GM12865 (cell line): ENCODE measurements around the gene B4GALT4.
A peak's percentile ranks its signal among the peaks of the same experiment; 100 is the strongest.
"Not testable (repeated sequence)": the region's sequence is repeated elsewhere in the genome, so short reads cannot be mapped to it uniquely, and the experiment has no call there.

Source experiments
- DNase-seq: peaks from one replicate; pipeline ENCODE4 v3.0.0; 2010; ENCODE audit warnings: low read depth
- H3K4me3 ChIP-seq: 2 replicates; pipeline ENCODE4 v1.5.1; 2011; ENCODE audit warnings: mild to moderate bottlenecking, low read depth, low read length, control low read depth
- TF ChIP-seq, protein P1 (sequence below): IDR thresholded peaks from 2 replicates; pipeline ENCODE4 v1.5.1; 2011; ENCODE audit warnings: low read length, control low read depth, low read depth, inconsistent platforms; ENCODE audit not compliant: insufficient read depth; ENCODE audit errors: missing control alignments

Gene B4GALT4

DNA sequence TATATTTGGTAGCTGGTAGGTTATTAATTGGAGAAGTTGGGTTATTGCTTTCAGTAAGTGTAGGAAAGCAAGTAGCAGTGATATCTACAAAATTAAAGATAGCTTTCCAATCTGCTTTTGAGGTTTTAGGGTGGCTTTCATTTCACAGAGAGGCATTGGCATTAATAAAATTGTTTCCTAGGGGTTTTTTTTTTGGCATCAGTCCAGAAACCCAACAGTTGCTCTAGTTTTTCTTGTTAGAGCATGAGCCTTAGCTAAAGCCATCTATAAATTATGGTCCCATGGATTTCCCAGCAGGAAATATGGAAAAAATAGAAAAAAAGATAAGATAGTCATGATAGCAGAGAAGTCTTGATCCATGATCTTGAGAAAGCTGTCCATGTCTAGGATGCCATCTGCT lies 3.0 kb upstream of the B4GALT4 start:
- no peak for DNase-seq
- no peak overlapping the region for H3K4me3 ChIP-seq
- TF ChIP-seq, protein P1, sequence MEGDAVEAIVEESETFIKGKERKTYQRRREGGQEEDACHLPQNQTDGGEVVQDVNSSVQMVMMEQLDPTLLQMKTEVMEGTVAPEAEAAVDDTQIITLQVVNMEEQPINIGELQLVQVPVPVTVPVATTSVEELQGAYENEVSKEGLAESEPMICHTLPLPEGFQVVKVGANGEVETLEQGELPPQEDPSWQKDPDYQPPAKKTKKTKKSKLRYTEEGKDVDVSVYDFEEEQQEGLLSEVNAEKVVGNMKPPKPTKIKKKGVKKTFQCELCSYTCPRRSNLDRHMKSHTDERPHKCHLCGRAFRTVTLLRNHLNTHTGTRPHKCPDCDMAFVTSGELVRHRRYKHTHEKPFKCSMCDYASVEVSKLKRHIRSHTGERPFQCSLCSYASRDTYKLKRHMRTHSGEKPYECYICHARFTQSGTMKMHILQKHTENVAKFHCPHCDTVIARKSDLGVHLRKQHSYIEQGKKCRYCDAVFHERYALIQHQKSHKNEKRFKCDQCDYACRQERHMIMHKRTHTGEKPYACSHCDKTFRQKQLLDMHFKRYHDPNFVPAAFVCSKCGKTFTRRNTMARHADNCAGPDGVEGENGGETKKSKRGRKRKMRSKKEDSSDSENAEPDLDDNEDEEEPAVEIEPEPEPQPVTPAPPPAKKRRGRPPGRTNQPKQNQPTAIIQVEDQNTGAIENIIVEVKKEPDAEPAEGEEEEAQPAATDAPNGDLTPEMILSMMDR: no peak

DNA sequence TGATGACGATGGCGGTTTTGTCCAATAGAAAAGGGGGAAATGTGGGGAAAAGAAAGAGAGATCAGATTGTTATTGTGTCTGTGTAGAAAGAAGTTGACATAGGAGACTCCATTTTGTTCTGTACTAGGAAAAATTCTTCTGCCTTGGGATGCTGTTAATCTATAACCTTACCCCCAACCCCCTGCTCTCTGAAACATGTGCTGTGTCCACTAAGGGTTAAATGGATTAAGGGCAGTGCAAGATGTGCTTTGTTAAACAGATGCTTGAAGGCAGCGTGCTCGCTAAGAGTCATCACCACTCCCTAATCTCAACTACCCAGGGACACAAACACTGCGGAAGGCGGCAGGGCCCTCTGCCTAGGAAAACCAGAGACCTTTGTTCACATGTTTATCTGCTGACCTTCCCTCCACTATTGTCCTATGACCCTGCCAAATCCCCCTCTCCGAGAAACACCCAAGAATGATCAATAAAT lies 2.4 kb upstream of the B4GALT4 start:
- not testable (repeated sequence) for H3K4me3 ChIP-seq, DNase-seq

DNA sequence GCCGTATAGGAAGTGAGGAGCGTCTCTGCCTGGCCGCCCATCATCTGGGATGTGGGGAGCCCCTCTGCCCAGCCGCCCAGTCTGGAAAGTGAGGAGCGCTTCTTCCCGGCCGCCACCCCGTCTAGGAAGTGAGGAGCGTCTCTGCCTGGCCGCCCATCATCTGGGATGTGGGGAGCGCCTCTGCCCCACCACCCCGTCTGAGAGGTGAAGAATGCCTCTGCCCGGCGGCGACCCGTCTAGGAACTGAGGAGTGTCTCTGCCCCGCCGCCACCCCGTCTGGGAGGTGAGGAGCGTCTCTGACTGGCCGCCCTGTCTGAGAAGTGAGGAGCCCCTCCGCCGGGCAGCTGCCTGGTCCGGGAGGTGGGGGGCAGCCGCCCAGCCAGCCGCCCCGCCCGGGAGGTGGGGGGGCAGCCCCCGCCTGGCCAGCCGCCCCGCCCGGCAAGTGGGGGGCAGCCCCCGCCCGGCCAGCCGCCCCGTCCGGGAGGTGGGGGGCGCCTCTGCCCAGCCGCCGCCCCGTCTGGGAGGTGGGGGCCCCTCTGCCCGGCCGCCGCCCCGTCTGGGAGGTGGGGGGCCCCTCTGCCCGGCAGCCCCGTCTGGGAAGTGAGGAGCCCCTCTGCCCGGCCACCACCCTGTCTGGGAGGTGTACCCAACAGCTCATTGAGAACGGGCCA lies 1.8 kb upstream of the B4GALT4 start:
- not testable (repeated sequence) for H3K4me3 ChIP-seq, DNase-seq

DNA sequence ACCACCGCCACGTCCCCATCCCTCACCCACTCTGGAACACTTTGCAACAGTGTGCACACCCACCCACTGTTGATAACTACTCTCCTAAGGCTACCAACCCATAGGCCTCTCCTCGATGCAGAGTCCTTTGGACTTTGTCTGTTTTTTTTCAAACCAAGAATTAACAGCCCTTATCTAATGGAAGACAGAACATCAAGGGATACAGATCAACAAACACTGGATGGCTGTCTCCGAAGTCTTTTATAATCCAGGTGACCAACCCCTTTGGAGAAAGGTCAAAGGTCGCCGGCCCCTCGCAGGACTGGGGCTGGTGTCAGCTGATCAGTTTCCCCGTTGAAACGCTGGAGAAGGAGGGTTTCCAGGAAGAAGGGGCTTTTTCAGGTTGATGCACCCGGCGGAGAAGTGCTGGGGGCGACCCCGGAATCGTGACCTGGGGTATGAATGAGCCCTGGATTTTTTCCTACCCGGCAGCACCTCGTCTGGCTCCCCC lies 532 bp downstream of the B4GALT4 start:
- no peak for DNase-seq
- TF ChIP-seq, protein P1: no peak
- H3K4me3 ChIP-seq: peak overlapping the region; percentile 80

DNA sequence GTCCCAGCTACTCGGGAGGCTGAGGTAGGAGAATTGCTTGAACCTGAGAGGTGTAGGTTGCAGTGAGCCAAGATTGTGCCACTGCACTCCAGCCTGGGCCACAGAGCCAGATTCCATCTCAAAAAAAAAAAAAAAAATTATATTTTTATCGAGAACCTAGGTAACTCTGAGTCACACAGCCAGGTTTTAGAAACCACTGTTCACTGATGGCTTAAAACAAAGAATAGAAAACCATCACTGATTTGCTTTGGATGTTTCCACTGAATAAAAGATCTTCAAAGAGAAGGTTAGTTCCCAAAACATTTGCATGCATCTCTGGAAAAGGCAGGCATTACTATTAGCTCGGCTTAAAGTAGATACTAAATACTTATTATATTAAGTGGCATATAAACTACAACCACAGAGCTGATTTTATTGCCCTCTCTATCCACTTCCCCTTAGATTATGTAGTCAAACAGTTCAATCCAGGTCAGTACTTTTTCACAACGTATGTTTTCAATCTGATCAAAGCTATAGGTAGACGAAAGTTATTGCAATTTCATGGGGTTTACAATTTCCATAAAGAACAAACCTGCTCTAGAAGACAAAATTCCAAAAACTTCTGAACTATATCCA lies 1.4 kb downstream of the B4GALT4 start:
- DNase-seq: no peak
- TF ChIP-seq, protein P1: no peak
- H3K4me3 ChIP-seq: peak overlapping the region; percentile 80

DNA sequence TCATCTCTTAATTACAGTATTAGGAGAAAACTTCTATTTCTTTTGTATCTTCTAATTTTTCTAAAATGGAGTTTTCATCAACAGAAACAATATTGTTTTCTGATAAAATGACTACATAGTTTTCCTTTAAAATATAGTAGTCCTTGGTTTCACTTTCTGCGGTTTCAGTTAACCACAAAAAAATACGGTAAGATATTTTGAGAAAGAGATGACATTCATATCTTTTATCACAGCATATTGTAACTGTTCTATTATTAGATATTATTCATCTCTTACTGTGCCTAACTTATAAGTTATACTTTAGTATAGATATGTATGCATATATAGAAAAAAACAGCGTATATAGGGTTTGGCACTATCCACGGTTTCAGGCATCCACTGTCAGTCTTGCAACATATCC lies 2.3 kb downstream of the B4GALT4 start:
- DNase-seq: no peak
- TF ChIP-seq, protein P1: no peak
- H3K4me3 ChIP-seq: no peak overlapping the region

DNA sequence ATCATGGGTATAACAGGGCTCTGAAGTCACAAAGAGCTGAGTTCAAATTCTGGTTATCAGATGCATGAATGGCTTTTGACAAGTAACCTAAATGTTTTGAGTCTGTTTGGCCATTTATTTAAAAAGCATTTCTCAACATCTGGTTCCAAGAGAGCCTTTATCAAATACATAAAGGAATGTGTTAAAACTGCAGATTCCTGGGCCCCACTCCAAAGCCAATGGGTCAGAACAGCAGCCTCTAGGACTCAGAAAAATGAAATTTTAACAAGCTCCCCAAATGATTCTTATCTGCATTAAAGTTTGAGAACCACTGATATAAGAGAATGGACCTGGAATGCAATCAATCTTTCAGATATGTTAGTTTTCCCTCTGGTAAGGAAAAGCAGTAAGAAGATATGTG lies 3.4 kb downstream of the B4GALT4 start:
- DNase-seq: no peak
- TF ChIP-seq, protein P1: no peak
- no peak overlapping the region for H3K4me3 ChIP-seq

DNA sequence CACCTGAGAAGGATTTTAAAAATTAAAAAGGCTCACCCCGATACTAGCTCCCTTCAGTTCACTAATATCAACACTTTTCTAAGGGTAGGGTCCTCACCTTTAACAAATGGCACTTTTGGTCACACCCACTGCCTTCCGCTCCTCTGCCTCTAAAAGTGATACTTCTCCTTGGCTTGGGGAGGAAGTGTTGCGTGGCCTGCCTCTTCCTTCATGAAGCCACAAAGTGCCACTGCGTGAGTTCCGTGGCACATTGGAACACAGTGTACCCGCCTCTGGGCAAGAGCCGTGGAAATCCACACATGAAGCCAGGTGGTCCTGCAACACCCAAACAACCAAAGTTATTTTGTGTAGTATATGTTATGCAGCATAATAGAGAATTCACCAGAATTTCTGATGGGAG lies 3.9 kb downstream of the B4GALT4 start:
- no peak overlapping the region for H3K4me3 ChIP-seq
- no peak for DNase-seq
- TF ChIP-seq, protein P1: no peak
